GM18873 (cell line): ENCODE results near the gene COX7B2.

ENCODE experiments used
- ATAC-seq: cut with Tn5 transposase; IDR thresholded peaks from one replicate; pipeline ENCODE4 v1.9.1; 2021; ENCODE audit warnings: mild to moderate bottlenecking, moderate library complexity, moderate number of reproducible peaks; ENCODE audit not compliant: unreplicated experiment, low FRiP score

COX7B2 gene

GRCh38 chr4:46894826-46895225 is 14.2 kb downstream of the COX7B2 start:
- no peak for ATAC-seq

GRCh38 chr4:46890056-46890455 is 19.0 kb downstream of the COX7B2 start:
- ATAC-seq: no peak

GRCh38 chr4:46889410-46889809 is 19.6 kb downstream of the COX7B2 start:
- ATAC-seq: no peak

GRCh38 chr4:46886711-46887110 is 22.3 kb downstream of the COX7B2 start:
- ATAC-seq: no peak

- no peak for ATAC-seq
Measured at GRCh38 chr4:46878641-46879040, 30.4 kb downstream of the COX7B2 start.

GRCh38 chr4:46874811-46875210 is 34.2 kb downstream of the COX7B2 start:
- ATAC-seq: no peak

- no peak for ATAC-seq
Measured at GRCh38 chr4:46870411-46870810, 38.6 kb downstream of the COX7B2 start.

GRCh38 chr4:46856333-46856732 is 52.7 kb downstream of the COX7B2 start:
- no peak for ATAC-seq

GRCh38 chr4:46852800-46853199 is 56.2 kb downstream of the COX7B2 start:
- ATAC-seq: no peak

- ATAC-seq: no peak
Measured at GRCh38 chr4:46850026-46850425, 59.0 kb downstream of the COX7B2 start.

- ATAC-seq: no peak
Measured at GRCh38 chr4:46844325-46844917, 64.6 kb downstream of the COX7B2 start.

- ATAC-seq: no peak
Measured at GRCh38 chr4:46839128-46839527, 69.9 kb downstream of the COX7B2 start.

- no peak for ATAC-seq
Measured at GRCh38 chr4:46837639-46838038, 71.4 kb downstream of the COX7B2 start.

GRCh38 chr4:46836584-46836983 is 72.5 kb downstream of the COX7B2 start:
- ATAC-seq: no peak

- no peak for ATAC-seq
Measured at GRCh38 chr4:46830971-46831454, 78.0 kb downstream of the COX7B2 start.

GRCh38 chr4:46820154-46820553 is 88.9 kb downstream of the COX7B2 start:
- no peak for ATAC-seq

- ATAC-seq: no peak
Measured at GRCh38 chr4:46819095-46819494, 90.0 kb downstream of the COX7B2 start.

- ATAC-seq: no peak
Measured at GRCh38 chr4:46818604-46819003, 90.4 kb downstream of the COX7B2 start.

- no peak for ATAC-seq
Measured at GRCh38 chr4:46817806-46818205, 91.2 kb downstream of the COX7B2 start.

- ATAC-seq: no peak
Measured at GRCh38 chr4:46804781-46805413, 104.1 kb downstream of the COX7B2 start.

GRCh38 chr4:46793036-46793435 is 116.0 kb downstream of the COX7B2 start:
- no peak for ATAC-seq

GRCh38 chr4:46781434-46782092 is 127.5 kb downstream of the COX7B2 start:
- no peak for ATAC-seq
